Nephron (organoid): ENCODE results near the gene HAL.

Source experiments
- H3K27ac Mint-ChIP-seq, 3 experiments: 2 replicates each; pipeline ENCODE4 v1.8.0; 2020; ENCODE audit warnings: mixed read lengths in 3 of 3, mild to moderate bottlenecking in 2 of 3, moderate library complexity in 1 of 3
- H3K27me3 Mint-ChIP-seq: 2 replicates; pipeline ENCODE4 v1.8.0; 2021; ENCODE audit warnings: low read depth, mild to moderate bottlenecking, moderate library complexity, mixed read lengths
- H3K36me3 Mint-ChIP-seq: 2 replicates; pipeline ENCODE4 v1.8.0; 2020; ENCODE audit warnings: low read depth, mixed read lengths
- H3K4me1 Mint-ChIP-seq: 2 replicates; pipeline ENCODE4 v1.8.0; 2020; ENCODE audit warnings: mixed read lengths
- H3K4me3 Mint-ChIP-seq, 3 experiments: 2 replicates each; pipeline ENCODE4 v1.8.0; 2020; ENCODE audit warnings: mild to moderate bottlenecking in 3 of 3, mixed read lengths in 3 of 3, moderate library complexity in 2 of 3
- H3K9me3 Mint-ChIP-seq: 2 replicates; pipeline ENCODE4 v1.8.0; 2020; ENCODE audit warnings: mixed read lengths
- CTCF ChIP-seq, 3 experiments: fragments of 200-600 bp; sonication (generic); IDR thresholded peaks; one replicate each; pipeline ENCODE4 v1.5.0; 2021; ENCODE audit warnings: antibody characterized with exemption in 3 of 3; ENCODE audit not compliant: unreplicated experiment in 3 of 3

The HAL gene

DNA sequence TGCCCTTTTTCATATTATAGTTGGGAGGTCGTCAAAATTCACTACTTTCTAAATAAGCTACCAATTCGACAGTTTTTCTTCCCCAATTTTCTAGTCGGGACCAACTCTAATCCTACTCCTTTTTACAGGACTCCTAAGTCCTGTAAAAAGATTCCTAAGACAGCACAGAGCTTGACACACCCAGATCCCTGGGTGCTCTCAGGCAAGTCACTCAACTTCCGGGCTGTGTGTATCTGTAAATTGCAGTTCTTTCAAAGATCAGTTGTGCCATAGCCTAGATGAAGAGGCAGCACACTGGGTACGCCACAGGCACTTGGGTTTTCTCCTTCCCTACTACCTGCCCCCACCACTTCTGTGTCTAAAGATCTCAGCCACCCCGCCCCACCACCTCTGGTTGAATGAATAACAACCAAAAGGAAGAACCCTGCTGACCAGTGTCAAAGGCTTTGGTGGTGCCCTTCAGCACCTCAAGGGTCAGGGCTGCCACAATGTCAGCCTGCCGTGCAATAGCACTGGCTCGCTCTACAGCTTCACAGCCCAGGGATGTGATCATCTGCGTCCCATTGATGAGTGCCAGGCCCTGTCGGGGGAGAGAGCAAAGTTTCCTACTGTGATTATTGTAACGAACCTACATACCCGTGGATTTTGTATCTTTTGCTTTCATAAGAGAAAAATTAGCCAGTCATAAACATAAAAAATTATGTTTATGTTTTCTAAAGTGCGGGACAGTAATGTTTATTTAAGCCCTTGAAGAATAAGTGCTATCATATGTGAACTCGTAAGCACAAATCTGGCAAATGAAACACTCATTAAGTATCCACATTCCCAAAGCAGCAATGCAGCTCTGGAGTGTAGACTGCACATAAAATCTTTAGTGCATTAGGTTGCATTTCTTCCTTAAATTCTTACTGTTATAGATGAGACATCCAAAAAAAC is 9.2 kb downstream of the HAL start:
- H3K27ac Mint-ChIP-seq, result no peak overlapping the region
- no peaks in the 10 kb centered on the region for H3K9me3 Mint-ChIP-seq
- H3K36me3 Mint-ChIP-seq, result no peaks in the 10 kb centered on the region
- H3K4me1 Mint-ChIP-seq, result no peaks in the 10 kb centered on the region
- H3K27me3 Mint-ChIP-seq, result no peaks in the 10 kb centered on the region
- no peak overlapping the region for H3K4me3 Mint-ChIP-seq
- TF ChIP-seq CTCF (IDR thresholded peaks at IDR 0.05; ENCODE audit: unreplicated experiment in 3 of 3), result no peak

DNA sequence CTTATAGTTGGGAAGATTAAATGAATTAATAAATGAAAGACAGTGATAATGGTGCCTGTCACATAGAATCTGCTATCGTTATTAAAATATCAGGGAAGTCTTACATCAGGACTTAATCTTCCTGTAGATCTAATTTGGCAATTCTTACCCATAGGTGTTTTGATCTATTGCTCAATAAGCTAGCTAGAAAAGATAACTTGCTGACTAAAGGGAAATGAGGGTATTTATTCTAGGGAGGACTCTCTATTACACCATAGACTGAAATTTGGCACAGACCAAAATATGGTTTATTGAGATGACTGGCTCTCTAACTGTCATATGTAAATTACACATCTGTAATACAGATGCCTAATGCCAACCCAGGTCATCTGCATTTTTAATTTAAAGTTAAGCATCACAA is 11.5 kb downstream of the HAL start:
- Mint-ChIP-seq H3K9me3 (no peaks in the 10 kb centered on the region), H3K4me3 (no peak overlapping the region), H3K36me3 (no peaks in the 10 kb centered on the region), H3K27ac (no peak overlapping the region), H3K27me3 (no peaks in the 10 kb centered on the region), H3K4me1 (no peaks in the 10 kb centered on the region)
- no peak for TF ChIP-seq CTCF (IDR thresholded peaks at IDR 0.05; ENCODE audit: unreplicated experiment in 3 of 3)

DNA sequence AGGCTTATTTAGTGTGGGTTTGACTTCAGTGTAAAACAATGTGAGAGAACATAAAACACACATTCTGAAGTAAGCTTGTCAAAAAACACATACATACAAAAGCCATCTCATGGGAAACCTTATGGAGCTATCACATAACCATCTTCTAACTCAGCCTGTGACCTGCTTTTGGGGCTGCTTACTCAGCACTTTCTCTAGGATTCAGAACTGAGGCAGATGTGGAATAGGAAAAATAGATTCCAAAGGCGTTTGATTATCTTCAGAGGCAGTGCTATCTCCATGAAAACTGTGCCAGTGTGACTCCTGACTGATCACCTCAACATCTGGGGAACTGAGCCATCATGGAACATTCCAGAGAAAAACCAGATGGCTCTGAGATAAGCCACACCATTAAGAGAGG is 13.5 kb downstream of the HAL start:
- Mint-ChIP-seq H3K27ac (no peak overlapping the region), H3K36me3 (no peaks in the 10 kb centered on the region), H3K4me1 (no peaks in the 10 kb centered on the region), H3K4me3 (no peak overlapping the region), H3K9me3 (no peaks in the 10 kb centered on the region), H3K27me3 (no peaks in the 10 kb centered on the region)
- TF ChIP-seq CTCF (IDR thresholded peaks at IDR 0.05; ENCODE audit: unreplicated experiment in 3 of 3), result no peak

DNA sequence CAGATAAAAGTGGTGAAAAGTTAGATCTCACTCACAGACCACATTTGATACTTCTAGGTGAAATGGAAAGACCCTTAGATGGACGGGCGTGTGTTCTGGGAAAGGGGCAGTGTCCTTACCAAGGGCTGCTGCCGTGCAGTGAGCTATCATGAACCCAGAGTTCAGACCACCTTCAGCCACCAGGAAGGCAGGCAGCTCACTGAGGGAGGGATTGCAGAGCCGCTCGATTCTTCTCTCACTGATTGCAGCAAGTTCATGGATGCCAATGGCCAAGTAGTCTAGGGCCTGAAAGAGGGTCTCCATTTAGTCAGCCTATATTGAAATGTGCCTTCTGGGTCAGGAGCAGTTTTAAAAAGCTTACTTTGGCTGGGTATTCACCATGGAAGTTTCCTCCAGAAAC is 15.7 kb downstream of the HAL start:
- Mint-ChIP-seq H3K9me3 (no peaks in the 10 kb centered on the region), H3K36me3 (no peaks in the 10 kb centered on the region), H3K4me3 (no peak overlapping the region), H3K27me3 (no peaks in the 10 kb centered on the region), H3K4me1 (no peaks in the 10 kb centered on the region), H3K27ac (no peak overlapping the region)
- no peak for TF ChIP-seq CTCF (IDR thresholded peaks at IDR 0.05; ENCODE audit: unreplicated experiment in 3 of 3)

DNA sequence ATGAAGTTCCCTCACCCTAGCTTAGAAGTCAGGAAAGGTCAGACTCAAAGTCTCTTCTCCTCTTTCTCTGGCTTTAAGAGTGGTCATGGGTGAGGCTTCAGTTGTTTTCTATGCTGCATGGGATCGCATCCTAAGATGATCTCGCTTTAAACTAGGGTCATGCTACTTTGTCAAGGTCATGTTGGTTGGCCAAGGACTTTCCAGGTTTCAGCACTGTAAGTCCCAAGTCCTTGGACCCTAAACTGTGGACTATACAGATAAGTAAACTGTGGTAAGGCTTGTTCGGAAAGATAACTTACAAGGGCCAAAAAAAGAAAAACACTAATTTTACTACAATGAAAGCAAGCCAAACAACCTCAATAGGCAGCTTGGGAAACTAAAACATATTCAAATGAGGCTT is 17.4 kb downstream of the HAL start:
- H3K27ac Mint-ChIP-seq, result no peak overlapping the region
- no peak overlapping the region for H3K4me3 Mint-ChIP-seq
- no peaks in the 10 kb centered on the region for H3K9me3 Mint-ChIP-seq
- no peak for TF ChIP-seq CTCF (IDR thresholded peaks at IDR 0.05; ENCODE audit: unreplicated experiment in 3 of 3)
- peaks cover 6% of the 10 kb centered on the region for H3K4me1 Mint-ChIP-seq
- no peaks in the 10 kb centered on the region for H3K36me3 Mint-ChIP-seq
- no peaks in the 10 kb centered on the region for H3K27me3 Mint-ChIP-seq

DNA sequence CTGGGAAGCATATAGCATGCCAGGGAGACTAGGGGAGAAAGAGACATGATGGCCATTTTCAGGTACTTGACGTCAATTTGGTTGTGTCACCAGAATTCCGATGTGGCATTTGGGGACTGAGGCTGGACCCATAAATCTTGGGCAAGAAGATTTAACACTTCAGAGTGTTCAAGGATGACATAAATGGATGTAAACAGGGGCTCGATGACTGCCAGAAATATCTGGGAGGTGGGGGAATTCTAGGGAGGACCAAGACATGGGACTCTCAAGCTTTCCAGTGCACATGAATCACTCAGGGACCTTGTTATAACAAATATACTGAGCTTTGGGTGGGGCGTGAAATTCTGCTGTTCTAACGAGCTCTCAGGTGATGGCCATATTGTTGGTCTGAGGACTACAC is 17.8 kb downstream of the HAL start:
- H3K27ac Mint-ChIP-seq, result no peak overlapping the region
- TF ChIP-seq CTCF (IDR thresholded peaks at IDR 0.05; ENCODE audit: unreplicated experiment in 3 of 3), result no peak
- H3K4me3 Mint-ChIP-seq, result no peak overlapping the region
- H3K9me3 Mint-ChIP-seq, result no peaks in the 10 kb centered on the region
- peaks cover 6% of the 10 kb centered on the region for H3K4me1 Mint-ChIP-seq
- no peaks in the 10 kb centered on the region for H3K27me3 Mint-ChIP-seq
- no peaks in the 10 kb centered on the region for H3K36me3 Mint-ChIP-seq
